HCT116 (cell line): ENCODE results near the gene FAM98C. TPM values are rescaled to one million over a fixed set of nuclear protein-coding genes. Genes with fewer than 3 reads are reported as not detected.

Experiments used
- ATAC-seq: fragments of 200-7000 bp; cut with Tn5 transposase; 2 replicates; pipeline ENCODE4 v1.9.1; 2020; ENCODE audit warnings: mild to moderate bottlenecking, moderate library complexity
- BruUV-seq: library from RNA; stranded (reverse); fragments of 400-500 nt; replicated peaks from 2 replicates; lab custom pipeline; 2021; lab: Mats Ljungman, UMichigan
- CTCF ChIA-PET: fragments of 300-600 bp; sonication (Branson Sonifier 250); formaldehyde crosslinking; loops from one replicate; lab custom pipeline; 2021; ENCODE audit warnings: antibody characterized with exemption; lab: Charles Lee
- POLR2A ChIA-PET: fragments of 300-600, 350-600 bp; sonication (Branson Sonifier 250); formaldehyde crosslinking; loops from one replicate; lab custom pipeline; 2021; ENCODE audit warnings: antibody characterized with exemption; lab: Charles Lee
- RAD21 ChIA-PET, 2 experiments: fragments of 300-600 bp; sonication (Branson Sonifier 250); formaldehyde crosslinking; loops; one replicate each; lab custom pipeline; 2023; ENCODE audit warnings: low total read pairs in 2 of 2; ENCODE audit not compliant: uncharacterized antibody in 2 of 2, unreplicated experiment in 2 of 2, low non-redundant PET in 1 of 2; lab: Charles Lee
- DNase-seq: peaks from one replicate; pipeline ENCODE4 v3.0.0-alpha.2; 2010; ENCODE audit warnings: low read depth, low spot score
- H2AFZ ChIP-seq: fragments of 200-600 bp; shearing (Covaris generic), sonication (generic); 2 replicates; pipeline ENCODE4 v1.6.1; 2017; ENCODE audit warnings: low read depth, mixed run types, mixed read lengths, antibody characterized with exemption, low read length; ENCODE audit not compliant: poor library complexity, severe bottlenecking
- H3K27ac ChIP-seq: 2 replicates; pipeline ENCODE4 v1.5.1; 2012; ENCODE audit warnings: low read depth, low read length
- H3K27me3 ChIP-seq: fragments of 200-600 bp; sonication (generic); 2 replicates; pipeline ENCODE4 v1.6.1; 2016; ENCODE audit warnings: mixed run types, low read length, mixed read lengths; ENCODE audit not compliant: insufficient read depth
- H3K36me3 ChIP-seq, 2 experiments: fragments of 200-500 bp in 1 of 2; fragments of 200-600 bp in 1 of 2; sonication (Bioruptor generic) in 1 of 2; sonication (generic) in 1 of 2; 2 replicates each; pipeline versions ENCODE4 v1.5.1 to v1.6.1; 2014 to 2016; ENCODE audit warnings: low read length in 2 of 2, inconsistent platforms in 1 of 2, mixed read lengths in 1 of 2, mixed run types in 1 of 2; ENCODE audit not compliant: insufficient read depth in 2 of 2, control insufficient read depth in 1 of 2
- H3K4me1 ChIP-seq, 2 experiments: fragments of 200-600 bp in 1 of 2; sonication (generic) in 1 of 2; 2 replicates each; pipeline versions ENCODE4 v1.5.1 to v1.6.1; 2012 to 2017; ENCODE audit warnings: low read length in 2 of 2, inconsistent platforms in 1 of 2, mild to moderate bottlenecking in 1 of 2, mixed read lengths in 1 of 2, mixed run types in 1 of 2, moderate library complexity in 1 of 2; ENCODE audit not compliant: insufficient read depth in 2 of 2, control insufficient read depth in 1 of 2
- H3K4me2 ChIP-seq: fragments of 200-600 bp; sonication (generic); 2 replicates; pipeline ENCODE4 v1.6.1; 2017; ENCODE audit warnings: mixed run types, low read length, mixed read lengths
- H3K4me3 ChIP-seq, 2 experiments: fragments of 200-600 bp in 1 of 2; sonication (generic) in 1 of 2; replicated peaks in 1 of 2; 2 replicates each; pipeline ENCODE4 v1.5.1; 2011 to 2016; ENCODE audit warnings: low read length in 2 of 2, control low read depth in 1 of 2, low read depth in 1 of 2, mild to moderate bottlenecking in 1 of 2, mixed read lengths in 1 of 2, mixed run types in 1 of 2
- H3K79me2 ChIP-seq: fragments of 200-600 bp; sonication (generic); 2 replicates; pipeline ENCODE4 v1.6.1; 2017; ENCODE audit warnings: mild to moderate bottlenecking, mixed run types, low read length, moderate library complexity, mixed read lengths; ENCODE audit not compliant: insufficient read depth
- H3K9ac ChIP-seq: fragments of 200-600 bp; sonication (generic); 2 replicates; pipeline ENCODE4 v1.6.1; 2016; ENCODE audit warnings: low read length, mixed read lengths
- H3K9me2 ChIP-seq: fragments of 200-600 bp; sonication (generic), shearing (Covaris generic); 2 replicates; pipeline ENCODE4 v1.6.1; 2017; ENCODE audit warnings: mixed run types, mild to moderate bottlenecking, moderate library complexity; ENCODE audit not compliant: insufficient read depth
- H3K9me3 ChIP-seq, 2 experiments: fragments of 200-500 bp in 1 of 2; fragments of 200-600 bp in 1 of 2; sonication (Bioruptor generic) in 1 of 2; sonication (generic) in 1 of 2; 2 replicates each; pipeline ENCODE4 v1.6.1; 2014 to 2017; ENCODE audit warnings: low read length in 2 of 2, mixed read lengths in 2 of 2, inconsistent platforms in 1 of 2, low read depth in 1 of 2, mild to moderate bottlenecking in 1 of 2, mixed run types in 1 of 2, moderate library complexity in 1 of 2; ENCODE audit not compliant: control insufficient read depth in 1 of 2, insufficient read depth in 1 of 2
- H4K20me1 ChIP-seq: fragments of 200-600 bp; sonication (generic), shearing (Covaris generic); 2 replicates; pipeline ENCODE4 v1.6.1; 2017; ENCODE audit warnings: mixed run types, mild to moderate bottlenecking, moderate library complexity; ENCODE audit not compliant: insufficient read depth
- CTCF ChIP-seq, 3 experiments: fragments of 200-600 bp in 1 of 3; sonication (generic) in 1 of 3; IDR thresholded peaks in 2 of 3; conservative IDR thresholded peaks in 1 of 3; 2 replicates each; pipeline ENCODE4 v1.5.1; 2012 to 2017; ENCODE audit warnings: low read depth in 2 of 3, low read length in 2 of 3, antibody characterized with exemption in 1 of 3, borderline replicate concordance in 1 of 3, control low read depth in 1 of 3, mild to moderate bottlenecking in 1 of 3, mixed read lengths in 1 of 3, mixed run types in 1 of 3, moderate library complexity in 1 of 3; ENCODE audit not compliant: insufficient read depth in 1 of 3
- EZH2phosphoT487 ChIP-seq: fragments of 200-600 bp; IDR thresholded peaks from 2 replicates; pipeline ENCODE4 v1.6.1; 2018; ENCODE audit warnings: antibody characterized with exemption, borderline replicate concordance
- FOSL1 ChIP-seq: IDR thresholded peaks from 2 replicates; pipeline ENCODE4 v1.6.1; 2012; ENCODE audit warnings: low read depth
- JUND ChIP-seq: IDR thresholded peaks from 2 replicates; pipeline ENCODE4 v1.6.1; 2012
- MAX ChIP-seq: IDR thresholded peaks from 2 replicates; pipeline ENCODE4 v1.6.1; 2012
- POLR2A ChIP-seq: IDR thresholded peaks from 2 replicates; pipeline ENCODE4 v1.7.0; 2011; ENCODE audit warnings: borderline replicate concordance; ENCODE audit not compliant: insufficient read depth, insufficient read length; ENCODE audit errors: extremely low read depth
- POLR2AphosphoS5 ChIP-seq: IDR thresholded peaks from 2 replicates; pipeline ENCODE4 v1.6.1; 2011; ENCODE audit warnings: mild to moderate bottlenecking, low read depth, low read length, moderate library complexity
- RAD21 ChIP-seq: IDR thresholded peaks from 2 replicates; pipeline ENCODE4 v1.6.1; 2012; ENCODE audit warnings: low read depth, mild to moderate bottlenecking
- SP1 ChIP-seq: IDR thresholded peaks from 2 replicates; pipeline ENCODE4 v1.6.1; 2012; ENCODE audit warnings: low read depth
- YY1 ChIP-seq: IDR thresholded peaks from 2 replicates; pipeline ENCODE4 v1.6.1; 2011; ENCODE audit warnings: low read length, low read depth, moderate library complexity, mild to moderate bottlenecking; ENCODE audit not compliant: insufficient replicate concordance; ENCODE audit errors: extremely low read depth
- intact Hi-C: fragments of 100-400 bp; cut with micrococcal nuclease; formaldehyde crosslinking; loops from 2 replicates; pipeline ENCODE4 v1.10.0; 2022
- total RNA-seq: library from RNA; stranded (reverse); gene quantifications from one replicate; pipeline ENCODE4 v1.2.1, GENCODE V29; 2021; ENCODE audit not compliant: unreplicated experiment

Gene FAM98C
- total RNA-seq, 1 experiment from 2014 or later, result 33.8 TPM

- BruUV-seq, result no TSS peak
- H3K9ac ChIP-seq, result no peak overlapping the region
- H3K9me2 ChIP-seq, result no peaks in the 10 kb centered on the region
- no peak overlapping the region for H3K4me3 ChIP-seq
- no peak for TF ChIP-seq SP1
- no peak for TF ChIP-seq YY1
- no peak for TF ChIP-seq JUND
- TF ChIP-seq POLR2AphosphoS5, result no peak
- TF ChIP-seq FOSL1, result no peak
- no peak for TF ChIP-seq EZH2phosphoT487
- no peak for TF ChIP-seq POLR2A
- TF ChIP-seq CTCF (IDR thresholded peaks at IDR 0.05 in 2 of 3, conservative IDR thresholded peaks at IDR 0.05 in 1 of 3; ENCODE audit: borderline replicate concordance in 1 of 3, insufficient read depth in 1 of 3, low read depth in 2 of 3, low read length in 2 of 3), result no peak
- no peak for TF ChIP-seq MAX
- no peak for TF ChIP-seq RAD21
- ChIA-PET RAD21 (no interaction called here), POLR2A (no interaction called here), CTCF (no interaction called here)
- H3K27ac ChIP-seq, result no peak overlapping the region
- H3K4me2 ChIP-seq, result no peak overlapping the region
- peaks cover 0 to 15% of the 10 kb centered on the region in 2 experiments; a peak in 3 of 4 replicates for H3K4me1 ChIP-seq
- intact Hi-C loops, result no loop called here
- no peaks in the 10 kb centered on the region for H3K79me2 ChIP-seq
- H4K20me1 ChIP-seq, result no peaks in the 10 kb centered on the region
- no peak for DNase-seq
- H3K36me3 ChIP-seq, result no peaks in the 10 kb centered on the region
- H3K9me3 ChIP-seq, result no peaks in the 10 kb centered on the region
- ATAC-seq, result no peak
- H3K27me3 ChIP-seq, result no peaks in the 10 kb centered on the region
- H2AFZ ChIP-seq, result no peak overlapping the region
Observed at GRCh38 chr19:38437917-38438316, 35.0 kb downstream of the FAM98C start.
